GM23338 (cell line): Measurements from ENCODE around the gene HOXC4. TPM values are rescaled to one million over a fixed set of nuclear protein-coding genes. Genes with fewer than 3 reads are reported as not detected.

Experiments
- ATAC-seq: fragments of 200-7000 bp; cut with Tn5 transposase; 3 replicates; pipeline ENCODE4 v1.9.1; 2020
- DNase-seq: peaks from one replicate; pipeline ENCODE4 v3.0.0-alpha.2; 2015; ENCODE audit warnings: low spot score
- H2AFZ ChIP-seq: fragments of 200-600 bp; sonication (generic); 2 replicates; pipeline ENCODE4 v1.8.0; 2016; ENCODE audit warnings: antibody characterized with exemption, mild to moderate bottlenecking, moderate library complexity
- H3F3A ChIP-seq: fragments of 200-600 bp; sonication (generic); replicated peaks from 2 replicates; pipeline ENCODE4 v1.8.0; 2017; ENCODE audit warnings: antibody characterized with exemption, mixed run types, low read depth
- H3K27ac ChIP-seq: fragments of 200-600 bp; sonication (generic); 2 replicates; pipeline ENCODE4 v1.6.1; 2016; ENCODE audit warnings: low read depth
- H3K27me3 ChIP-seq: fragments of 200-600 bp; sonication (generic); 2 replicates; pipeline ENCODE4 v1.8.0; 2016; ENCODE audit warnings: mild to moderate bottlenecking, mixed run types, moderate library complexity; ENCODE audit not compliant: insufficient read depth
- H3K36me3 ChIP-seq: fragments of 200-600 bp; sonication (generic); 2 replicates; pipeline ENCODE4 v1.8.0; 2016; ENCODE audit warnings: mild to moderate bottlenecking; ENCODE audit not compliant: insufficient read depth
- H3K4me1 ChIP-seq: fragments of 200-600 bp; sonication (generic); 2 replicates; pipeline ENCODE4 v1.8.0; 2016; ENCODE audit warnings: mild to moderate bottlenecking, moderate library complexity; ENCODE audit not compliant: insufficient read depth
- H3K4me2 ChIP-seq: fragments of 200-600 bp; sonication (generic); 2 replicates; pipeline ENCODE4 v1.7.1; 2017; ENCODE audit warnings: mixed run types
- H3K4me3 ChIP-seq: fragments of 200-600 bp; sonication (generic); 2 replicates; pipeline ENCODE4 v1.6.1; 2016; ENCODE audit warnings: mixed run types
- H3K79me2 ChIP-seq: fragments of 200-600 bp; sonication (generic); replicated peaks from 2 replicates; pipeline ENCODE4 v1.8.0; 2017; ENCODE audit warnings: mild to moderate bottlenecking; ENCODE audit not compliant: insufficient read depth
- H3K9me2 ChIP-seq: fragments of 200-600 bp; sonication (generic); 2 replicates; pipeline ENCODE4 v1.8.0; 2017; ENCODE audit not compliant: insufficient read depth
- H4K20me1 ChIP-seq: fragments of 200-600 bp; sonication (generic); replicated peaks from 2 replicates; pipeline ENCODE4 v1.8.0; 2017; ENCODE audit warnings: mild to moderate bottlenecking; ENCODE audit not compliant: insufficient read depth
- H3K27ac Mint-ChIP-seq: 2 replicates; pipeline ENCODE4 v1.8.0; 2020; ENCODE audit warnings: inconsistent platforms, mild to moderate bottlenecking, moderate library complexity, mixed read lengths
- H3K27me3 Mint-ChIP-seq: 3 replicates; pipeline ENCODE4 v1.8.0; 2022; ENCODE audit warnings: low read depth, mild to moderate bottlenecking, moderate library complexity, mixed read lengths, inconsistent platforms; ENCODE audit not compliant: insufficient read depth, poor library complexity
- H3K36me3 Mint-ChIP-seq: 3 replicates; pipeline ENCODE4 v1.8.0; 2021; ENCODE audit warnings: low read depth, mild to moderate bottlenecking, inconsistent platforms, moderate library complexity, mixed read lengths
- H3K4me1 Mint-ChIP-seq: 3 replicates; pipeline ENCODE4 v1.8.0; 2020; ENCODE audit warnings: mild to moderate bottlenecking, inconsistent platforms, mixed read lengths
- H3K4me3 Mint-ChIP-seq: 3 replicates; pipeline ENCODE4 v1.8.0; 2021; ENCODE audit warnings: moderate library complexity, mild to moderate bottlenecking, inconsistent platforms, mixed read lengths
- H3K9me3 Mint-ChIP-seq: 3 replicates; pipeline ENCODE4 v1.8.0; 2020; ENCODE audit warnings: moderate library complexity, mild to moderate bottlenecking, inconsistent platforms, mixed read lengths
- CREB1 ChIP-seq: fragments of 250-450 bp; sonication (Bioruptor Pico); IDR thresholded peaks from 2 replicates; pipeline ENCODE4 v1.5.0; 2020; ENCODE audit warnings: low read depth, mild to moderate bottlenecking, moderate library complexity
- EZH2 ChIP-seq: fragments of 200-600 bp; sonication (generic); IDR thresholded peaks from one replicate; pipeline ENCODE4 v1.8.0; 2017; ENCODE audit warnings: antibody characterized with exemption, mild to moderate bottlenecking, low read depth; ENCODE audit not compliant: unreplicated experiment
- EZH2phosphoT487 ChIP-seq: fragments of 200-600 bp; sonication (generic); IDR thresholded peaks from one replicate; pipeline ENCODE4 v1.8.1; 2018; ENCODE audit warnings: antibody characterized with exemption; ENCODE audit not compliant: unreplicated experiment
- JUNB ChIP-seq: IDR thresholded peaks from one replicate; pipeline ENCODE4 v1.6.1; 2016; ENCODE audit warnings: antibody characterized with exemption; ENCODE audit not compliant: unreplicated experiment
- NANOG ChIP-seq: IDR thresholded peaks from 2 replicates; pipeline ENCODE4 v1.6.1; 2016; ENCODE audit warnings: antibody characterized with exemption, borderline replicate concordance
- POLR2AphosphoS5 ChIP-seq: IDR thresholded peaks from 2 replicates; pipeline ENCODE4 v1.6.1; 2016; ENCODE audit warnings: antibody characterized with exemption, low read depth
- STAT1 ChIP-seq: IDR thresholded peaks from one replicate; pipeline ENCODE4 v1.6.1; 2016; ENCODE audit warnings: antibody characterized with exemption; ENCODE audit not compliant: unreplicated experiment
- ZNF114 ChIP-seq: fragments of 250-450 bp; sonication (Bioruptor Pico); IDR thresholded peaks from 2 replicates; pipeline ENCODE4 v1.5.0; 2020; ENCODE audit warnings: mild to moderate bottlenecking, moderate library complexity
- ZNF331 ChIP-seq: fragments of 250-450 bp; sonication (Bioruptor Pico); IDR thresholded peaks from 2 replicates; pipeline ENCODE4 v1.5.0; 2020; ENCODE audit warnings: low read depth, mild to moderate bottlenecking, moderate library complexity
- polyA plus RNA-seq: library from polyadenylated mRNA; unstranded; fragments of >200 nt; fragmentation: Nextera tagmentation; extraction: Ambion mirVana; gene quantifications from 2 replicates; pipeline ENCODE4 v1.2.1, GENCODE V29; 2016
- total RNA-seq: library from RNA; depleted of rRNA; stranded (reverse); fragments of >200 nt; shearing (Covaris generic); gene quantifications from 2 replicates; pipeline ENCODE4 v1.2.3, GENCODE V29; 2014
- TF ChIP-seq, protein P1 (sequence below): IDR thresholded peaks from one replicate; pipeline ENCODE4 v1.6.1; 2018; ENCODE audit warnings: antibody characterized with exemption; ENCODE audit not compliant: unreplicated experiment
- TF ChIP-seq, protein P2 (sequence below), 2 experiments: fragments of 200-600 bp in 1 of 2; sonication (generic) in 1 of 2; conservative IDR thresholded peaks; 2 replicates each; pipeline versions ENCODE4 v1.5.1 to v1.6.1; 2016 to 2017; ENCODE audit warnings: antibody characterized with exemption in 2 of 2, low read depth in 2 of 2, mild to moderate bottlenecking in 2 of 2, moderate library complexity in 1 of 2
- TF ChIP-seq, protein P3 (sequence below): fragments of 250-450 bp; sonication (Bioruptor Pico); IDR thresholded peaks from 2 replicates; pipeline ENCODE4 v1.5.0; 2020; ENCODE audit warnings: mild to moderate bottlenecking, moderate library complexity
- TF ChIP-seq, protein P4 (sequence below): IDR thresholded peaks from 2 replicates; pipeline ENCODE4 v1.6.1; 2016; ENCODE audit warnings: antibody characterized with exemption

HOXC4 gene
- total and polyA plus RNA-seq, 2 experiments from 2014 or later: not detected

DNA sequence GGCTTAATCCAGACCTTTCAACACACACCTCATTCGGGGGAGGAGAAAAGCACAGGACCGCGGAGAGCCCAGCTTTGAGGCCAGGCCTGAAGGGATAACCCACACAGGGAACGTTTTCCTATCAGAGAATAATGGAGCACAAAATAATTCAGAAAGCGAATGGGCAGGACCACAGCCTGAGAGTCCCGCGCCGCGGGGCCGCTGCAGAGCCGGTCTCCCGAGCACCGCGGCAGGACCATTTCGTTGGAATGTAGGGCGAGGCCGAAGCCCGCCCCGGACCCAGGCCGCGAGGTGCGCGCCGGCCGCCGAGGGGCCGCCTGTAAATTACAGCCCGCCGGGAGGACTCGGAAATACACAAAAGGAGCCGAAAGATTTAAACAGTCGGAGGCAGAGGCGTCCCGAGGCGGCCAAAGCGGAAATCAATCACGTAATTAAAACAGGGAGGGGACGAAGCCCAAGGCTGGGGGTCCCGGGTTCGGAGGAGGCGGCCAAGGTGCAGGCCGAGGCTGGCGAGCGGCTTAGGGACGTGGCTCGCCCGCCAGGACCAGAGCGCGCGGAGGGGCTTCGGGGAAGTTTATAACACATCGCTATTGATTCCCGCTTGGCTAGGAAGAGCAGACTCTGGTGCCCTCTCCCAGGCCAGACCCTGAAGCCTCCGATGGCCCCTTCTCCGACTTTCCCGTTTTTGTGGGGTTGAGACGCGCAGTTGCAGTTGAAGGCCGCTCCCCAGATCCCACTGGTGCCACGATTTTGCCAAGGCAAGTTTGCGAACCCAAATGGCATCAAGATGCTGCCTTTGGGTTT, 6.3 kb upstream of the HOXC4 start:
- Histone ChIP-seq H3K9me2 (no peaks in the 10 kb centered on the region), H3K4me2 (peak overlapping the region; percentile 62), H3K4me1 (peaks cover 51% of the 10 kb centered on the region), H4K20me1 (peaks cover 76% of the 10 kb centered on the region), H3K79me2 (no peaks in the 10 kb centered on the region), H3F3A (peaks cover 46% of the 10 kb centered on the region), H3K27ac (no peak overlapping the region), H3K36me3 (peaks cover 3% of the 10 kb centered on the region; the same call in 1 of the 2 replicates), H3K27me3 (peaks cover 100% of the 10 kb centered on the region), H2AFZ (peak overlapping the region; percentile 56; the same call in 1 of the 2 replicates), H3K4me3 (peak overlapping the region; percentile 41)
- Mint-ChIP-seq H3K36me3 (no peaks in the 10 kb centered on the region), H3K27ac (no peak overlapping the region), H3K4me1 (peaks cover 24% of the 10 kb centered on the region), H3K27me3 (peaks cover 100% of the 10 kb centered on the region), H3K4me3 (0 out of 3 replicates have a peak overlapping the region, but pooled peaks have one; percentile 39), H3K9me3 (no peaks in the 10 kb centered on the region; the same call in 2 of the 3 replicates)
- peak; percentile 58 for ATAC-seq
- no peak for DNase-seq
- TF ChIP-seq ZNF114 (CRISPR knock-in tag): no peak
- TF ChIP-seq, protein P1, sequence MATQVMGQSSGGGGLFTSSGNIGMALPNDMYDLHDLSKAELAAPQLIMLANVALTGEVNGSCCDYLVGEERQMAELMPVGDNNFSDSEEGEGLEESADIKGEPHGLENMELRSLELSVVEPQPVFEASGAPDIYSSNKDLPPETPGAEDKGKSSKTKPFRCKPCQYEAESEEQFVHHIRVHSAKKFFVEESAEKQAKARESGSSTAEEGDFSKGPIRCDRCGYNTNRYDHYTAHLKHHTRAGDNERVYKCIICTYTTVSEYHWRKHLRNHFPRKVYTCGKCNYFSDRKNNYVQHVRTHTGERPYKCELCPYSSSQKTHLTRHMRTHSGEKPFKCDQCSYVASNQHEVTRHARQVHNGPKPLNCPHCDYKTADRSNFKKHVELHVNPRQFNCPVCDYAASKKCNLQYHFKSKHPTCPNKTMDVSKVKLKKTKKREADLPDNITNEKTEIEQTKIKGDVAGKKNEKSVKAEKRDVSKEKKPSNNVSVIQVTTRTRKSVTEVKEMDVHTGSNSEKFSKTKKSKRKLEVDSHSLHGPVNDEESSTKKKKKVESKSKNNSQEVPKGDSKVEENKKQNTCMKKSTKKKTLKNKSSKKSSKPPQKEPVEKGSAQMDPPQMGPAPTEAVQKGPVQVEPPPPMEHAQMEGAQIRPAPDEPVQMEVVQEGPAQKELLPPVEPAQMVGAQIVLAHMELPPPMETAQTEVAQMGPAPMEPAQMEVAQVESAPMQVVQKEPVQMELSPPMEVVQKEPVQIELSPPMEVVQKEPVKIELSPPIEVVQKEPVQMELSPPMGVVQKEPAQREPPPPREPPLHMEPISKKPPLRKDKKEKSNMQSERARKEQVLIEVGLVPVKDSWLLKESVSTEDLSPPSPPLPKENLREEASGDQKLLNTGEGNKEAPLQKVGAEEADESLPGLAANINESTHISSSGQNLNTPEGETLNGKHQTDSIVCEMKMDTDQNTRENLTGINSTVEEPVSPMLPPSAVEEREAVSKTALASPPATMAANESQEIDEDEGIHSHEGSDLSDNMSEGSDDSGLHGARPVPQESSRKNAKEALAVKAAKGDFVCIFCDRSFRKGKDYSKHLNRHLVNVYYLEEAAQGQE: no peak
- peak; percentile 97 for TF ChIP-seq EZH2
- TF ChIP-seq STAT1: no peak
- TF ChIP-seq, protein P2, sequence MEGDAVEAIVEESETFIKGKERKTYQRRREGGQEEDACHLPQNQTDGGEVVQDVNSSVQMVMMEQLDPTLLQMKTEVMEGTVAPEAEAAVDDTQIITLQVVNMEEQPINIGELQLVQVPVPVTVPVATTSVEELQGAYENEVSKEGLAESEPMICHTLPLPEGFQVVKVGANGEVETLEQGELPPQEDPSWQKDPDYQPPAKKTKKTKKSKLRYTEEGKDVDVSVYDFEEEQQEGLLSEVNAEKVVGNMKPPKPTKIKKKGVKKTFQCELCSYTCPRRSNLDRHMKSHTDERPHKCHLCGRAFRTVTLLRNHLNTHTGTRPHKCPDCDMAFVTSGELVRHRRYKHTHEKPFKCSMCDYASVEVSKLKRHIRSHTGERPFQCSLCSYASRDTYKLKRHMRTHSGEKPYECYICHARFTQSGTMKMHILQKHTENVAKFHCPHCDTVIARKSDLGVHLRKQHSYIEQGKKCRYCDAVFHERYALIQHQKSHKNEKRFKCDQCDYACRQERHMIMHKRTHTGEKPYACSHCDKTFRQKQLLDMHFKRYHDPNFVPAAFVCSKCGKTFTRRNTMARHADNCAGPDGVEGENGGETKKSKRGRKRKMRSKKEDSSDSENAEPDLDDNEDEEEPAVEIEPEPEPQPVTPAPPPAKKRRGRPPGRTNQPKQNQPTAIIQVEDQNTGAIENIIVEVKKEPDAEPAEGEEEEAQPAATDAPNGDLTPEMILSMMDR (conservative IDR thresholded peaks at IDR 0.05; ENCODE audit: low read depth in 2 of 2): no peak
- TF ChIP-seq, protein P3, sequence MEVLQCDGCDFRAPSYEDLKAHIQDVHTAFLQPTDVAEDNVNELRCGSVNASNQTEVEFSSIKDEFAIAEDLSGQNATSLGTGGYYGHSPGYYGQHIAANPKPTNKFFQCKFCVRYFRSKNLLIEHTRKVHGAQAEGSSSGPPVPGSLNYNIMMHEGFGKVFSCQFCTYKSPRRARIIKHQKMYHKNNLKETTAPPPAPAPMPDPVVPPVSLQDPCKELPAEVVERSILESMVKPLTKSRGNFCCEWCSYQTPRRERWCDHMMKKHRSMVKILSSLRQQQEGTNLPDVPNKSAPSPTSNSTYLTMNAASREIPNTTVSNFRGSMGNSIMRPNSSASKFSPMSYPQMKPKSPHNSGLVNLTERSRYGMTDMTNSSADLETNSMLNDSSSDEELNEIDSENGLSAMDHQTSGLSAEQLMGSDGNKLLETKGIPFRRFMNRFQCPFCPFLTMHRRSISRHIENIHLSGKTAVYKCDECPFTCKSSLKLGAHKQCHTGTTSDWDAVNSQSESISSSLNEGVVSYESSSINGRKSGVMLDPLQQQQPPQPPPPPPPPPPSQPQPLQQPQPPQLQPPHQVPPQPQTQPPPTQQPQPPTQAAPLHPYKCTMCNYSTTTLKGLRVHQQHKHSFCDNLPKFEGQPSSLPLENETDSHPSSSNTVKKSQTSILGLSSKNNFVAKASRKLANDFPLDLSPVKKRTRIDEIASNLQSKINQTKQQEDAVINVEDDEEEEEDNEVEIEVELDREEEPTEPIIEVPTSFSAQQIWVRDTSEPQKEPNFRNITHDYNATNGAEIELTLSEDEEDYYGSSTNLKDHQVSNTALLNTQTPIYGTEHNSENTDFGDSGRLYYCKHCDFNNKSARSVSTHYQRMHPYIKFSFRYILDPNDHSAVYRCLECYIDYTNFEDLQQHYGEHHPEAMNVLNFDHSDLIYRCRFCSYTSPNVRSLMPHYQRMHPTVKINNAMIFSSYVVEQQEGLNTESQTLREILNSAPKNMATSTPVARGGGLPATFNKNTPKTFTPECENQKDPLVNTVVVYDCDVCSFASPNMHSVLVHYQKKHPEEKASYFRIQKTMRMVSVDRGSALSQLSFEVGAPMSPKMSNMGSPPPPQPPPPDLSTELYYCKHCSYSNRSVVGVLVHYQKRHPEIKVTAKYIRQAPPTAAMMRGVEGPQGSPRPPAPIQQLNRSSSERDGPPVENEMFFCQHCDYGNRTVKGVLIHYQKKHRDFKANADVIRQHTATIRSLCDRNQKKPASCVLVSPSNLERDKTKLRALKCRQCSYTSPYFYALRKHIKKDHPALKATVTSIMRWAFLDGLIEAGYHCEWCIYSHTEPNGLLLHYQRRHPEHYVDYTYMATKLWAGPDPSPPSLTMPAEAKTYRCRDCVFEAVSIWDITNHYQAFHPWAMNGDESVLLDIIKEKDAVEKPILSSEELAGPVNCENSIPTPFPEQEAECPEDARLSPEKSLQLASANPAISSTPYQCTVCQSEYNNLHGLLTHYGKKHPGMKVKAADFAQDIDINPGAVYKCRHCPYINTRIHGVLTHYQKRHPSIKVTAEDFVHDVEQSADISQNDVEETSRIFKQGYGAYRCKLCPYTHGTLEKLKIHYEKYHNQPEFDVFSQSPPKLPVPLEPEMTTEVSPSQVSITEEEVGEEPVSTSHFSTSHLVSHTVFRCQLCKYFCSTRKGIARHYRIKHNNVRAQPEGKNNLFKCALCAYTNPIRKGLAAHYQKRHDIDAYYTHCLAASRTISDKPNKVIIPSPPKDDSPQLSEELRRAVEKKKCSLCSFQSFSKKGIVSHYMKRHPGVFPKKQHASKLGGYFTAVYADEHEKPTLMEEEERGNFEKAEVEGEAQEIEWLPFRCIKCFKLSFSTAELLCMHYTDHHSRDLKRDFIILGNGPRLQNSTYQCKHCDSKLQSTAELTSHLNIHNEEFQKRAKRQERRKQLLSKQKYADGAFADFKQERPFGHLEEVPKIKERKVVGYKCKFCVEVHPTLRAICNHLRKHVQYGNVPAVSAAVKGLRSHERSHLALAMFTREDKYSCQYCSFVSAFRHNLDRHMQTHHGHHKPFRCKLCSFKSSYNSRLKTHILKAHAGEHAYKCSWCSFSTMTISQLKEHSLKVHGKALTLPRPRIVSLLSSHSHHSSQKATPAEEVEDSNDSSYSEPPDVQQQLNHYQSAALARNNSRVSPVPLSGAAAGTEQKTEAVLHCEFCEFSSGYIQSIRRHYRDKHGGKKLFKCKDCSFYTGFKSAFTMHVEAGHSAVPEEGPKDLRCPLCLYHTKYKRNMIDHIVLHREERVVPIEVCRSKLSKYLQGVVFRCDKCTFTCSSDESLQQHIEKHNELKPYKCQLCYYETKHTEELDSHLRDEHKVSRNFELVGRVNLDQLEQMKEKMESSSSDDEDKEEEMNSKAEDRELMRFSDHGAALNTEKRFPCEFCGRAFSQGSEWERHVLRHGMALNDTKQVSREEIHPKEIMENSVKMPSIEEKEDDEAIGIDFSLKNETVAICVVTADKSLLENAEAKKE (CRISPR knock-in tag): no peak
- TF ChIP-seq, protein P4, sequence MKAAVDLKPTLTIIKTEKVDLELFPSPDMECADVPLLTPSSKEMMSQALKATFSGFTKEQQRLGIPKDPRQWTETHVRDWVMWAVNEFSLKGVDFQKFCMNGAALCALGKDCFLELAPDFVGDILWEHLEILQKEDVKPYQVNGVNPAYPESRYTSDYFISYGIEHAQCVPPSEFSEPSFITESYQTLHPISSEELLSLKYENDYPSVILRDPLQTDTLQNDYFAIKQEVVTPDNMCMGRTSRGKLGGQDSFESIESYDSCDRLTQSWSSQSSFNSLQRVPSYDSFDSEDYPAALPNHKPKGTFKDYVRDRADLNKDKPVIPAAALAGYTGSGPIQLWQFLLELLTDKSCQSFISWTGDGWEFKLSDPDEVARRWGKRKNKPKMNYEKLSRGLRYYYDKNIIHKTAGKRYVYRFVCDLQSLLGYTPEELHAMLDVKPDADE: no peak
- TF ChIP-seq CREB1 (CRISPR knock-in tag): no peak
- no peak for TF ChIP-seq POLR2AphosphoS5
- TF ChIP-seq ZNF331 (CRISPR knock-in tag): no peak
- TF ChIP-seq EZH2phosphoT487: peak; percentile 90
- TF ChIP-seq NANOG: no peak
- no peak for TF ChIP-seq JUNB
